Stimulated activated CD4-positive, alpha-beta T cell treated with anti-CD3 and anti-CD28 coated beads, Interleukin-4, amount 100 ng/mL, for 48 hours (primary cell): Measurements from ENCODE around the gene ARRDC2.
"Not testable (repeated sequence)": the region's sequence is repeated elsewhere in the genome, so short reads cannot be mapped to it uniquely, and the experiment has no call there.

ENCODE experiments used
- DNase-seq, 2 donors: peaks; one replicate each; pipeline ENCODE4 v3.0.0-alpha.2; 2020; ENCODE audit warnings: low read depth in 2 of 2

Gene ARRDC2

GRCh38 chr19:18007917-18008673 lies at the start of gene ARRDC2:
TSS of gene ARRDC2 (plus strand) at chr19:18008170. CDS start at chr19:18008311, 141 bp downstream.
- DNase-seq, result peak; percentile 79 to 81

- no peak for DNase-seq
Observed at GRCh38 chr19:17963936-17964691, 43.9 kb upstream of the ARRDC2 start.

GRCh38 chr19:17965370-17966128 lies 42.4 kb upstream of the ARRDC2 start:
- DNase-seq, result no peak

GRCh38 chr19:17966129-17966483 lies 41.9 kb upstream of the ARRDC2 start:
- no peak for DNase-seq

GRCh38 chr19:17966550-17967256 lies 41.3 kb upstream of the ARRDC2 start, which contains the start of gene KCNN1:
TSS of gene KCNN1 (plus strand) at chr19:17967107. CDS start at chr19:17973889, 6,782 bp downstream.
- no peak for DNase-seq

- DNase-seq, result no peak
Observed at GRCh38 chr19:17967257-17968051, 40.5 kb upstream of the ARRDC2 start.

- no peak for DNase-seq
Observed at GRCh38 chr19:17968362-17968761, 39.6 kb upstream of the ARRDC2 start.

- no peak for DNase-seq
Observed at GRCh38 chr19:17969096-17969792, 38.7 kb upstream of the ARRDC2 start.

GRCh38 chr19:17972230-17972629 lies 35.7 kb upstream of the ARRDC2 start:
- no peak for DNase-seq

- no peak for DNase-seq
Observed at GRCh38 chr19:17973759-17974158, 34.2 kb upstream of the ARRDC2 start.

- no peak for DNase-seq
Observed at GRCh38 chr19:17974551-17974950, 33.4 kb upstream of the ARRDC2 start.

- no peak for DNase-seq
Observed at GRCh38 chr19:17975032-17975431, 32.9 kb upstream of the ARRDC2 start.

GRCh38 chr19:17977021-17977420 lies 30.9 kb upstream of the ARRDC2 start:
- DNase-seq, result no peak

- DNase-seq, result no peak
Observed at GRCh38 chr19:17977488-17977887, 30.5 kb upstream of the ARRDC2 start.

- no peak for DNase-seq
Observed at GRCh38 chr19:17981611-17982010, 26.4 kb upstream of the ARRDC2 start.

GRCh38 chr19:17982430-17982829 lies 25.5 kb upstream of the ARRDC2 start:
- DNase-seq, result no peak

GRCh38 chr19:17985037-17985818 lies 22.7 kb upstream of the ARRDC2 start:
- DNase-seq, result no peak

- not testable (repeated sequence) for DNase-seq
Observed at GRCh38 chr19:17986569-17986968, 21.4 kb upstream of the ARRDC2 start.

GRCh38 chr19:17988161-17988560 lies 19.8 kb upstream of the ARRDC2 start:
- DNase-seq, result no peak
